NCI-H526 treated with DMSO at 0.1 percent for 48 hours (cell line): ENCODE data around the gene CD46.
"Not testable (repeated sequence)": the region's sequence is repeated elsewhere in the genome, so short reads cannot be mapped to it uniquely, and the experiment has no call there.

Source experiments
- DNase-seq: peaks from one replicate; lab custom pipeline; 2025; lab: John Stamatoyannopoulos, UW

Gene CD46

GRCh38 chr1:207750631-207751305, 1.1 kb upstream of the CD46 start:
- DNase-seq, result no peak

GRCh38 chr1:207751463-207751789, 428 bp upstream of the CD46 start:
- DNase-seq, result not testable (repeated sequence)

GRCh38 chr1:207752456-207752998, 673 bp downstream of the CD46 start:
- DNase-seq, result no peak

- no peak for DNase-seq
Observed at GRCh38 chr1:207753611-207754010, 1.8 kb downstream of the CD46 start.

GRCh38 chr1:207754011-207754410, 2.2 kb downstream of the CD46 start:
- no peak for DNase-seq

GRCh38 chr1:207754974-207755700, 3.3 kb downstream of the CD46 start:
- no peak for DNase-seq

- no peak for DNase-seq
Observed at GRCh38 chr1:207755846-207756693, 4.2 kb downstream of the CD46 start.

GRCh38 chr1:207762622-207763021, 10.8 kb downstream of the CD46 start:
- no peak for DNase-seq

- DNase-seq, result no peak
Observed at GRCh38 chr1:207763091-207763490, 11.2 kb downstream of the CD46 start.

GRCh38 chr1:207763972-207764371, 12.1 kb downstream of the CD46 start:
- no peak for DNase-seq

- DNase-seq, result no peak
Observed at GRCh38 chr1:207766569-207766968, 14.7 kb downstream of the CD46 start.

GRCh38 chr1:207770514-207770913, 18.7 kb downstream of the CD46 start:
- DNase-seq, result not testable (repeated sequence)

GRCh38 chr1:207776045-207776444, 24.2 kb downstream of the CD46 start:
- DNase-seq, result not testable (repeated sequence)

GRCh38 chr1:207777412-207777811, 25.6 kb downstream of the CD46 start:
- DNase-seq, result not testable (repeated sequence)

- DNase-seq, result no peak
Observed at GRCh38 chr1:207779008-207779407, 27.2 kb downstream of the CD46 start.

GRCh38 chr1:207781312-207781711, 29.5 kb downstream of the CD46 start:
- DNase-seq, result no peak

GRCh38 chr1:207787776-207788175, 35.9 kb downstream of the CD46 start:
- DNase-seq, result no peak

GRCh38 chr1:207789386-207789785, 37.5 kb downstream of the CD46 start:
- no peak for DNase-seq

GRCh38 chr1:207789792-207790787, 38.2 kb downstream of the CD46 start:
- DNase-seq, result no peak

- DNase-seq, result no peak
Observed at GRCh38 chr1:207791290-207791689, 39.4 kb downstream of the CD46 start.

- DNase-seq, result no peak
Observed at GRCh38 chr1:207793327-207793726, 41.5 kb downstream of the CD46 start.
